Esophagus muscularis mucosa (tissue), 4 donors: ENCODE data around the gene KRT86.

Experiments used
- EP300 ChIP-seq: sonication (generic); formaldehyde crosslinking; IDR thresholded peaks from one replicate; pipeline ENCODE4 v1.6.1; 2017; ENCODE audit warnings: antibody characterized with exemption
- POLR2A ChIP-seq: fragments of 450-650 bp; IDR thresholded peaks from one replicate; pipeline ENCODE4 v1.6.1; 2017; ENCODE audit warnings: antibody characterized with exemption, moderate library complexity, mild to moderate bottlenecking, low read depth
- TF ChIP-seq, protein P1 (sequence below), 3 experiments: fragments of 200-600 bp in 2 of 3; fragments of 450-650 bp in 1 of 3; sonication (generic) in 2 of 3; IDR thresholded peaks; one replicate each; pipeline ENCODE4 v1.5.1; 2017 to 2019; ENCODE audit warnings: antibody characterized with exemption in 3 of 3, mild to moderate bottlenecking in 2 of 3, moderate library complexity in 1 of 3

DNA sequence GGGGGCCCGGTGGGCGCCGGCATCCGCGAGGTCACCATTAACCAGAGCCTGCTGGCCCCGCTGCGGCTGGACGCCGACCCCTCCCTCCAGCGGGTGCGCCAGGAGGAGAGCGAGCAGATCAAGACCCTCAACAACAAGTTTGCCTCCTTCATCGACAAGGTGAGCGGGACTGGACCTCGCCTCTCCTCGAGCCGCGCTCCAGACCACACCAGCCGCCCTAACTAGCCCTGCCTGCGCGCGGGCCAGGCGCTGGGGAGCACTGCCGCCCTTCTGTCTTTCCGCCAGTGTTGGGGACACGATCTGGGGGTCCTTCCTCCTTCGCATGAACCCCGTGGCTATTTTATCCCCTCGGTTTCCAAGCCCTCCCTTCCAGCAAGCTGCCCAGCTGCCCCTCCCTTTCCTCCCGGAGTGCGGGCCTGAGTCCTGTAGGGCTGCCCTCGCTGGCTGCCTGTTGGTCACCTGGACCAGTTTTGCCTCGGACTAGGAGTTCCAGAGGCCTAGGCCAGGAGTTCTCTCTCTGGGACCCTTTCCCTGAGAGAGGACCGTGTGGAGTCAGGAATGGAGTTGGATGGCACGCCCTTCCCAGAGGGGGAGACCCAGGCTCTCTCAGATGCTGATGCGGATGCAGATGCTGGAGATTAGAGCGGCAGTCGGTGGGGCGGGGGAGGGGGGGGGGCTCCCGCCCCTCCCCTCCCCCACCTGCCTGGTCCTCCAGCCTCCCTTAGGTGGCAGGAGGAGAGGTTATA, 40.8 kb upstream of the KRT86 start:
- TF ChIP-seq, protein P1, sequence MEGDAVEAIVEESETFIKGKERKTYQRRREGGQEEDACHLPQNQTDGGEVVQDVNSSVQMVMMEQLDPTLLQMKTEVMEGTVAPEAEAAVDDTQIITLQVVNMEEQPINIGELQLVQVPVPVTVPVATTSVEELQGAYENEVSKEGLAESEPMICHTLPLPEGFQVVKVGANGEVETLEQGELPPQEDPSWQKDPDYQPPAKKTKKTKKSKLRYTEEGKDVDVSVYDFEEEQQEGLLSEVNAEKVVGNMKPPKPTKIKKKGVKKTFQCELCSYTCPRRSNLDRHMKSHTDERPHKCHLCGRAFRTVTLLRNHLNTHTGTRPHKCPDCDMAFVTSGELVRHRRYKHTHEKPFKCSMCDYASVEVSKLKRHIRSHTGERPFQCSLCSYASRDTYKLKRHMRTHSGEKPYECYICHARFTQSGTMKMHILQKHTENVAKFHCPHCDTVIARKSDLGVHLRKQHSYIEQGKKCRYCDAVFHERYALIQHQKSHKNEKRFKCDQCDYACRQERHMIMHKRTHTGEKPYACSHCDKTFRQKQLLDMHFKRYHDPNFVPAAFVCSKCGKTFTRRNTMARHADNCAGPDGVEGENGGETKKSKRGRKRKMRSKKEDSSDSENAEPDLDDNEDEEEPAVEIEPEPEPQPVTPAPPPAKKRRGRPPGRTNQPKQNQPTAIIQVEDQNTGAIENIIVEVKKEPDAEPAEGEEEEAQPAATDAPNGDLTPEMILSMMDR (IDR thresholded peaks at IDR 0.05), result no peak
- TF ChIP-seq EP300 (no peak), POLR2A (no peak)
